Cerebellar cortex (tissue), 1 donor: ENCODE measurements around the gene RPL22L1.
"Not testable (repeated sequence)": the region's sequence is repeated elsewhere in the genome, so short reads cannot be mapped to it uniquely, and the experiment has no call there.

Experiments used
- DNase-seq: peaks from one replicate; pipeline ENCODE4 v3.0.0-alpha.2; 2015; ENCODE audit warnings: low spot score

The RPL22L1 gene

GRCh38 chr3:170829546-170830272 is 40.3 kb downstream of the RPL22L1 start:
- DNase-seq, result no peak

- no peak for DNase-seq
Measured at GRCh38 chr3:170826047-170826446, 43.9 kb downstream of the RPL22L1 start.

GRCh38 chr3:170823562-170823961 is 46.4 kb downstream of the RPL22L1 start:
- DNase-seq, result not testable (repeated sequence)

GRCh38 chr3:170818325-170818724 is 51.7 kb downstream of the RPL22L1 start:
- DNase-seq, result not testable (repeated sequence)

- DNase-seq, result not testable (repeated sequence)
Measured at GRCh38 chr3:170817471-170817870, 52.5 kb downstream of the RPL22L1 start.

GRCh38 chr3:170816841-170817240 is 53.2 kb downstream of the RPL22L1 start:
- no peak for DNase-seq

- DNase-seq, result no peak
Measured at GRCh38 chr3:170816341-170816740, 53.7 kb downstream of the RPL22L1 start.

- no peak for DNase-seq
Measured at GRCh38 chr3:170815936-170816335, 54.1 kb downstream of the RPL22L1 start.

- DNase-seq, result no peak
Measured at GRCh38 chr3:170815340-170815739, 54.7 kb downstream of the RPL22L1 start.
